Urothelium cell line (cell line): ENCODE measurements around the gene CNTNAP5.

Source experiments
- DNase-seq: peaks from one replicate; pipeline ENCODE4 v3.0.0; 2011; ENCODE audit warnings: low spot score, mixed read lengths
- FAIRE-seq: peaks from 2 replicates; lab custom pipeline; 2011; peaks lifted over from hg19 to GRCh38; lab: Jason Lieb, UNC

Gene CNTNAP5

GRCh38 chr2:124585277-124585676 lies 560.2 kb downstream of the CNTNAP5 start:
- DNase-seq (no peak), FAIRE-seq (no peak)

GRCh38 chr2:124586210-124586609 lies 561.1 kb downstream of the CNTNAP5 start:
- FAIRE-seq (no peak), DNase-seq (no peak)

- no peak for FAIRE-seq
Measured at GRCh38 chr2:124586835-124587234, 561.7 kb downstream of the CNTNAP5 start.

GRCh38 chr2:124589971-124590370 lies 564.9 kb downstream of the CNTNAP5 start:
- FAIRE-seq, result no peak

More at GRCh38 chr2:124586835-124587234, 561.7 kb downstream of the CNTNAP5 start:
- DNase-seq, result no peak

GRCh38 chr2:124602759-124603158 lies 577.7 kb downstream of the CNTNAP5 start:
- FAIRE-seq (no peak), DNase-seq (no peak)

More at GRCh38 chr2:124589971-124590370, 564.9 kb downstream of the CNTNAP5 start:
- DNase-seq, result no peak

GRCh38 chr2:124604940-124605339 lies 579.9 kb downstream of the CNTNAP5 start:
- no peak for DNase-seq
- FAIRE-seq, result no peak

- FAIRE-seq, result no peak
- DNase-seq, result no peak
Measured at GRCh38 chr2:124607679-124608078, 582.6 kb downstream of the CNTNAP5 start.

- DNase-seq (no peak), FAIRE-seq (no peak)
Measured at GRCh38 chr2:124609667-124610066, 584.6 kb downstream of the CNTNAP5 start.

- FAIRE-seq, result no peak
- DNase-seq, result no peak
Measured at GRCh38 chr2:124610141-124610540, 585.1 kb downstream of the CNTNAP5 start.

GRCh38 chr2:124610866-124611265 lies 585.8 kb downstream of the CNTNAP5 start:
- FAIRE-seq, result no peak
- no peak for DNase-seq

GRCh38 chr2:124623560-124623959 lies 598.5 kb downstream of the CNTNAP5 start:
- DNase-seq (no peak), FAIRE-seq (no peak)

- FAIRE-seq, result no peak
- no peak for DNase-seq
Measured at GRCh38 chr2:124625561-124625960, 600.5 kb downstream of the CNTNAP5 start.

GRCh38 chr2:124626993-124627392 lies 601.9 kb downstream of the CNTNAP5 start:
- FAIRE-seq, result no peak
- no peak for DNase-seq

- DNase-seq (no peak), FAIRE-seq (no peak)
Measured at GRCh38 chr2:124633812-124634211, 608.7 kb downstream of the CNTNAP5 start.

- DNase-seq (no peak), FAIRE-seq (no peak)
Measured at GRCh38 chr2:124639524-124639923, 614.4 kb downstream of the CNTNAP5 start.

- DNase-seq (no peak), FAIRE-seq (no peak)
Measured at GRCh38 chr2:124640221-124640750, 615.2 kb downstream of the CNTNAP5 start.

GRCh38 chr2:124646166-124646815 lies 621.2 kb downstream of the CNTNAP5 start:
- DNase-seq (no peak), FAIRE-seq (no peak)

- FAIRE-seq (no peak), DNase-seq (no peak)
Measured at GRCh38 chr2:124647245-124647644, 622.2 kb downstream of the CNTNAP5 start.

- no peak for DNase-seq
- no peak for FAIRE-seq
Measured at GRCh38 chr2:124647663-124648062, 622.6 kb downstream of the CNTNAP5 start.

- no peak for DNase-seq
- no peak for FAIRE-seq
Measured at GRCh38 chr2:124649001-124649400, 623.9 kb downstream of the CNTNAP5 start.

- DNase-seq (no peak), FAIRE-seq (no peak)
Measured at GRCh38 chr2:124652099-124652498, 627.0 kb downstream of the CNTNAP5 start.

GRCh38 chr2:124658373-124658772 lies 633.3 kb downstream of the CNTNAP5 start:
- no peak for FAIRE-seq

GRCh38 chr2:124661558-124661957 lies 636.5 kb downstream of the CNTNAP5 start:
- DNase-seq, result no peak
- no peak for FAIRE-seq

More at GRCh38 chr2:124658373-124658772, 633.3 kb downstream of the CNTNAP5 start:
- no peak for DNase-seq
